ENCODE data around the gene PTK7. TPM values are rescaled to one million over a fixed set of nuclear protein-coding genes. Genes with fewer than 3 reads are reported as not detected.

PTK7 gene
- total RNA-seq, 1 experiment from 2014 or later: 105 TPM

- H3K9ac ChIP-seq (ENCODE audit: low read length): no peak overlapping the region
- ATAC-seq: no peak
- no TSS peak for BruUV-seq (replicated peaks)
- no peak for TF ChIP-seq CTCF (IDR thresholded peaks at IDR 0.05 in 2 of 3, conservative IDR thresholded peaks at IDR 0.05 in 1 of 3; ENCODE audit: borderline replicate concordance in 1 of 3, insufficient read depth in 1 of 3, low read depth in 2 of 3, low read length in 2 of 3)
- TF ChIP-seq ZNF274 (IDR thresholded peaks at IDR 0.05; ENCODE audit: low read depth, low read length): no peak
- no peak for TF ChIP-seq ZBTB33 (IDR thresholded peaks at IDR 0.05; ENCODE audit: extremely low read depth, insufficient replicate concordance, low read length)
- TF ChIP-seq MAX (IDR thresholded peaks at IDR 0.05): no peak
- TF ChIP-seq SIN3A (IDR thresholded peaks at IDR 0.05; ENCODE audit: low read depth): no peak
- TF ChIP-seq POLR2A (IDR thresholded peaks at IDR 0.05; ENCODE audit: borderline replicate concordance, extremely low read depth, insufficient read depth, insufficient read length): no peak
- no peak for TF ChIP-seq EZH2 (IDR thresholded peaks at IDR 0.05)
- CTCF ChIA-PET: no interaction called here
- H3K79me2 ChIP-seq (ENCODE audit: insufficient read depth, low read length): no peaks in the 10 kb centered on the region
- no peak overlapping the region for H3K4me2 ChIP-seq (ENCODE audit: low read length)
- H3K4me3 ChIP-seq (replicated peaks in 1 of 2; ENCODE audit: low read depth in 1 of 2, low read length in 2 of 2): no peak overlapping the region
- no peak for DNase-seq (ENCODE audit: low read depth, low spot score)
- H3K27me3 ChIP-seq (ENCODE audit: insufficient read depth, low read length): no peaks in the 10 kb centered on the region
- no peak overlapping the region for H3K27ac ChIP-seq (ENCODE audit: low read depth, low read length)
- H2AFZ ChIP-seq (ENCODE audit: low read depth, low read length, poor library complexity, severe bottlenecking): no peak overlapping the region
- H4K20me1 ChIP-seq (ENCODE audit: insufficient read depth): no peaks in the 10 kb centered on the region
- RAD21 ChIA-PET (ENCODE audit: low non-redundant PET in 1 of 2, low total read pairs in 2 of 2, uncharacterized antibody in 2 of 2, unreplicated experiment in 2 of 2): no interaction called here
- H3K9me3 ChIP-seq (ENCODE audit: control insufficient read depth in 1 of 2, insufficient read depth in 1 of 2, low read depth in 1 of 2, low read length in 2 of 2): no peaks in the 10 kb centered on the region
- intact Hi-C loops (cut with micrococcal nuclease): no loop called here
- no peaks in the 10 kb centered on the region for H3K4me1 ChIP-seq (ENCODE audit: control insufficient read depth in 1 of 2, insufficient read depth in 2 of 2, low read length in 2 of 2)
- no peaks in the 10 kb centered on the region for H3K9me2 ChIP-seq (ENCODE audit: insufficient read depth)
- POLR2A ChIA-PET: no interaction called here
- peaks cover 0 to 3% of the 10 kb centered on the region in 2 experiments; a peak in 2 of 4 replicates for H3K36me3 ChIP-seq (ENCODE audit: control insufficient read depth in 1 of 2, insufficient read depth in 2 of 2, low read length in 2 of 2)
These were observed 124.4 kb downstream of the PTK7 start for GRCh38 chr6:43200541-43200940.
